HepG2 (cell line): ENCODE data around the gene STAT4. TPM values are rescaled to one million over a fixed set of nuclear protein-coding genes. Genes with fewer than 3 reads are reported as not detected.
A peak's percentile ranks its signal among the peaks of the same experiment; 100 is the strongest.

Experiments used
- ATAC-seq: fragments of 200-7000 bp; cut with Tn5 transposase; 3 replicates; pipeline ENCODE4 v1.9.1; 2020; ENCODE audit warnings: mild to moderate bottlenecking, moderate library complexity
- BruUV-seq: library from RNA; stranded (reverse); fragments of 400-500 nt; replicated peaks from 2 replicates; lab custom pipeline; 2021; lab: Mats Ljungman, UMichigan
- CTCF ChIA-PET: fragments of 300-600 bp; formaldehyde crosslinking; extraction: SDS; loops from one replicate; lab custom pipeline; 2021; ENCODE audit warnings: low total read pairs, inconsistent platforms, low intra/inter-chr PET ratio; lab: Yijun Ruan, JAX
- POLR2A ChIA-PET: fragments of 350-600 bp; sonication (Branson Sonifier 250); formaldehyde crosslinking; loops from one replicate; lab custom pipeline; 2020; ENCODE audit warnings: antibody characterized with exemption, inconsistent platforms; lab: Yijun Ruan, JAX
- DNase-seq: peaks from one replicate; pipeline ENCODE4 v3.0.0-alpha.2; 2015; ENCODE audit warnings: low spot score
- FAIRE-seq: peaks from 3 replicates; lab custom pipeline; 2011; peaks lifted over from hg19 to GRCh38; lab: Jason Lieb, UNC
- H2AFZ ChIP-seq: one replicate; pipeline ENCODE4 v1.6.1; 2011; ENCODE audit warnings: low read length, inconsistent platforms
- H3K27ac ChIP-seq: fragments of 300-600 bp; 3 replicates; pipeline ENCODE4 v1.8.0; 2011; ENCODE audit warnings: mixed run types, mild to moderate bottlenecking, mixed read lengths, low read length, inconsistent platforms; ENCODE audit not compliant: insufficient read depth; ENCODE audit errors: extremely low read length
- H3K27me3 ChIP-seq, 2 experiments: fragments of 200-600 bp in 1 of 2; 2 replicates in 1 of 2; 3 replicates in 1 of 2; pipeline versions ENCODE4 v1.6.0 to v1.8.0; 2011; ENCODE audit warnings: low read length in 2 of 2, mild to moderate bottlenecking in 2 of 2, moderate library complexity in 2 of 2, inconsistent platforms in 1 of 2; ENCODE audit not compliant: insufficient read depth in 2 of 2, control insufficient read depth in 1 of 2
- H3K36me3 ChIP-seq, 2 experiments: fragments of 200-600 bp in 1 of 2; replicated peaks in 1 of 2; 2 replicates in 1 of 2; 3 replicates in 1 of 2; pipeline versions ENCODE4 v1.5.1 to v1.8.0; 2011; ENCODE audit warnings: low read length in 2 of 2, inconsistent platforms in 1 of 2; ENCODE audit not compliant: insufficient read depth in 2 of 2, control insufficient read depth in 1 of 2
- H3K4me1 ChIP-seq: 2 replicates; pipeline ENCODE4 v1.5.1; 2012; ENCODE audit warnings: low read length, inconsistent platforms; ENCODE audit not compliant: insufficient read depth
- H3K4me2 ChIP-seq: 2 replicates; pipeline ENCODE4 v1.6.0; 2011; ENCODE audit warnings: low read depth, low read length, inconsistent platforms
- H3K4me3 ChIP-seq, 3 experiments: fragments of 200-600 bp in 1 of 3; sonication (generic), shearing (Covaris generic) in 1 of 3; replicated peaks in 1 of 3; 2 replicates each; pipeline ENCODE4 v1.5.1; 2011 to 2016; ENCODE audit warnings: low read length in 3 of 3, inconsistent platforms in 2 of 3, low read depth in 2 of 3, mild to moderate bottlenecking in 2 of 3, control low read depth in 1 of 3, mixed read lengths in 1 of 3; ENCODE audit not compliant: insufficient read depth in 1 of 3
- H3K79me2 ChIP-seq: one replicate; pipeline ENCODE4 v1.6.1; 2011; ENCODE audit warnings: low read length, inconsistent platforms; ENCODE audit not compliant: insufficient read depth
- H3K9ac ChIP-seq: 2 replicates; pipeline ENCODE4 v1.6.0; 2011; ENCODE audit warnings: mild to moderate bottlenecking, low read depth, low read length, inconsistent platforms; ENCODE audit not compliant: insufficient read depth
- H3K9me3 ChIP-seq: 2 replicates; pipeline ENCODE4 v1.5.1; 2012; ENCODE audit warnings: mild to moderate bottlenecking, low read length
- H4K20me1 ChIP-seq: 2 replicates; pipeline ENCODE4 v1.6.0; 2011; ENCODE audit warnings: inconsistent platforms, mild to moderate bottlenecking, low read length, moderate library complexity; ENCODE audit not compliant: insufficient read depth
- KLF6 ChIP-seq: IDR thresholded peaks from 2 replicates; pipeline ENCODE4 v1.8.0; 2016; ENCODE audit warnings: missing biosample characterization, missing genetic modification reagents
- RBFOX2 ChIP-seq: fragments of 200-400 bp; formaldehyde crosslinking; IDR thresholded peaks from 2 replicates; pipeline ENCODE4 v1.6.1; 2017; ENCODE audit warnings: low read depth, mild to moderate bottlenecking, low read length
- SMARCC2 ChIP-seq: fragments of 450-650 bp; IDR thresholded peaks from 2 replicates; pipeline ENCODE4 v1.6.1; 2017; ENCODE audit warnings: antibody characterized with exemption, mild to moderate bottlenecking
- TP53 ChIP-seq: sonication (generic); formaldehyde crosslinking; conservative IDR thresholded peaks from 2 replicates; pipeline ENCODE4 v1.4.0; 2020; ENCODE audit warnings: missing genetic modification reagents
- ZNF225 ChIP-seq: sonication (generic); formaldehyde crosslinking; IDR thresholded peaks from 2 replicates; pipeline ENCODE4 v1.4.0; 2020; ENCODE audit warnings: mild to moderate bottlenecking, missing genetic modification reagents
- WGBS: methylation state at CpG from one replicate; pipeline ENCODE4 v1.1.6; 2017; ENCODE audit warnings: low lambda C conversion rate; 5-methylcytosine and 5-hydroxymethylcytosine counted together
- in situ Hi-C: cut with HindIII; loops from 2 replicates; pipeline ENCODE4 v1.10.0; 2017; ENCODE audit warnings: low pct_unique_long_range_greater_than_20kb; ENCODE audit not compliant: extremely low pct_ligation_motif_present
- intact Hi-C: fragments of 100-400 bp; cut with micrococcal nuclease; formaldehyde crosslinking; loops from one replicate; pipeline ENCODE4 v1.10.0; 2022; ENCODE audit not compliant: unreplicated experiment
- polyA plus RNA-seq, 8 experiments: library from polyadenylated mRNA; depleted of rRNA in 3 of 8; stranded (reverse) in 7 of 8; unstranded in 1 of 8; fragments of >200 nt; fragmentation: Illumina TruSeq in 4 of 8; extraction: Trizol in 4 of 8; gene quantifications; 2 replicates each; pipeline versions ENCODE4 v1.2.1 to v1.2.3, GENCODE V29; 2011 to 2016; ENCODE audit warnings: low read depth in 4 of 8, missing spikeins in 1 of 8, mixed read lengths in 1 of 8; ENCODE audit not compliant: insufficient read depth in 1 of 8
- total RNA-seq, 5 experiments: library from RNA; depleted of rRNA; stranded (reverse); fragments of >200 nt; fragmentation: Illumina TruSeq; extraction: Trizol; gene quantifications; 2 replicates each; pipeline ENCODE4 v1.2.3, GENCODE V29; 2016; ENCODE audit warnings: low read depth in 1 of 5
- TF ChIP-seq, protein P1 (sequence below), 2 experiments: IDR thresholded peaks; 2 replicates each; pipeline ENCODE4 v1.6.1; 2011 to 2012; ENCODE audit warnings: low read length in 2 of 2, borderline replicate concordance in 1 of 2, low read depth in 1 of 2, mild to moderate bottlenecking in 1 of 2, moderate library complexity in 1 of 2

STAT4 gene
- total and polyA plus RNA-seq, 2 of the 13 experiments (the other 11 are each of a cell fraction or from before 2014, with no cell fraction given): 0.37 TPM; not detected in 1

DNA sequence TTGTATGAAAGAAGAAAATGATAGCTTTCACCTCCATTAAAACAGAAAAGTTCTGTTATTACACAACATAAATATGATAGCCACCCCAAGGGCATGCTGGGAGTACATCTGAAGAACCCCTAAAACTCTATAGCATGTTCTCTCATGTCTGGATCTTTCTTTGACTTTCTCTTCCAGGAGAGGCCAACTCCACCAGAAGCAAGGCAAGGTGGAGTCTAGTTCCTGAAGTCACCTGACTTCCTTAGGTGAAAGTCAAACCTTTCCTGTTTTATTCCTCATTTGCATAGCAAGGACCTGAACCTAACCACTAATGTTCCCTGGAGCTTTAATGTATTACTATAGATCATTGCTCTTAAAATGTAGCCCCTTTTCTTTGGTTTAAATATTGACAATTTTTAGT, 142.5 kb downstream of the STAT4 start (continued):
- TF ChIP-seq, protein P1, sequence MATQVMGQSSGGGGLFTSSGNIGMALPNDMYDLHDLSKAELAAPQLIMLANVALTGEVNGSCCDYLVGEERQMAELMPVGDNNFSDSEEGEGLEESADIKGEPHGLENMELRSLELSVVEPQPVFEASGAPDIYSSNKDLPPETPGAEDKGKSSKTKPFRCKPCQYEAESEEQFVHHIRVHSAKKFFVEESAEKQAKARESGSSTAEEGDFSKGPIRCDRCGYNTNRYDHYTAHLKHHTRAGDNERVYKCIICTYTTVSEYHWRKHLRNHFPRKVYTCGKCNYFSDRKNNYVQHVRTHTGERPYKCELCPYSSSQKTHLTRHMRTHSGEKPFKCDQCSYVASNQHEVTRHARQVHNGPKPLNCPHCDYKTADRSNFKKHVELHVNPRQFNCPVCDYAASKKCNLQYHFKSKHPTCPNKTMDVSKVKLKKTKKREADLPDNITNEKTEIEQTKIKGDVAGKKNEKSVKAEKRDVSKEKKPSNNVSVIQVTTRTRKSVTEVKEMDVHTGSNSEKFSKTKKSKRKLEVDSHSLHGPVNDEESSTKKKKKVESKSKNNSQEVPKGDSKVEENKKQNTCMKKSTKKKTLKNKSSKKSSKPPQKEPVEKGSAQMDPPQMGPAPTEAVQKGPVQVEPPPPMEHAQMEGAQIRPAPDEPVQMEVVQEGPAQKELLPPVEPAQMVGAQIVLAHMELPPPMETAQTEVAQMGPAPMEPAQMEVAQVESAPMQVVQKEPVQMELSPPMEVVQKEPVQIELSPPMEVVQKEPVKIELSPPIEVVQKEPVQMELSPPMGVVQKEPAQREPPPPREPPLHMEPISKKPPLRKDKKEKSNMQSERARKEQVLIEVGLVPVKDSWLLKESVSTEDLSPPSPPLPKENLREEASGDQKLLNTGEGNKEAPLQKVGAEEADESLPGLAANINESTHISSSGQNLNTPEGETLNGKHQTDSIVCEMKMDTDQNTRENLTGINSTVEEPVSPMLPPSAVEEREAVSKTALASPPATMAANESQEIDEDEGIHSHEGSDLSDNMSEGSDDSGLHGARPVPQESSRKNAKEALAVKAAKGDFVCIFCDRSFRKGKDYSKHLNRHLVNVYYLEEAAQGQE (IDR thresholded peaks at IDR 0.05; ENCODE audit: borderline replicate concordance in 1 of 2, low read depth in 1 of 2, low read length in 2 of 2): no peak
- no peak for TF ChIP-seq TP53 (CRISPR knock-in tag)
- no peak for TF ChIP-seq ZNF225 (CRISPR knock-in tag)
- TF ChIP-seq, all 625 proteins: peak for 0

DNA sequence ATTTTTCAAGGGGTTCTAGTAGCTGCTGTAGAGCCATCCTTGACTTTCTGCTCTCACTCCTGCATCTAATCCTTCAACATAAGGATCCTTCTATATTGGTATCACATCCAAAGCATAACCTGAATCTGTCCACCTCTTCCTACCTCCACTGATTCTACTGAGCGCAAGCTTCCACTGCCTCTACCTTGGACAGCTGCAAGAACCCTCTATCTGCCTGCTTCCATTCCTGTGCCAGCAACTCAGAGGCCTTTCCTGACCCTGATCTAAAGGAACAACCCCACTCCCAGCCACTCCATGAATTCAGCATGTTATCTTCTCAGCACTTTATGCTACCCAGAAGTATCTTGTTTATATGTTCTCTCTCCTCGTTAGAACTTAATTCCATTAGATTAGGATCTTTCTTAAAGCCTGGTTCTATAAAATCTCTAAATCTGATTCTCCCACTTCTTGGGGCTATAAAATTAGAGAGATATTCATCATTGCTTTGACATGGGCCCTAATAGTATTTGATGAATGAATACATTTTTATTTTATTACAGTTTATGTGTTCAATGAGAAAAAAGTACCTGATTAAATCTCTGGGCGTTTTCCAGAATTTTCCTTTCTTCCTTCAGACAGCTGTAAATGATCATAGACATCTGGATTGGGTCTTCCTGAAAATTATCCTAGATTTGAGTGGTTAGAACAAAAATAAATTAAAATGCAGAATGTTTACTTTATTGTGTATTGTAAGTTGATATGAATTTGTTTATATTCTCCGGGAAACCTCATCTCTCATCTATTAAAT, 143.6 kb downstream of the STAT4 start:
- DNase-seq: no peak
- Histone ChIP-seq H3K27me3 (no peaks in the 10 kb centered on the region), H4K20me1 (no peaks in the 10 kb centered on the region), H3K4me2 (no peak overlapping the region), H3K36me3 (peaks cover 25 to 82% of the 10 kb centered on the region in 2 experiments), H3K9me3 (no peaks in the 10 kb centered on the region), H3K27ac (no peak overlapping the region), H3K4me3 (no peak overlapping the region), H2AFZ (no peak overlapping the region), H3K79me2 (peaks cover 2% of the 10 kb centered on the region), H3K4me1 (peaks cover 6% of the 10 kb centered on the region; the same call in 1 of the 2 replicates), H3K9ac (no peak overlapping the region)
- in situ Hi-C loops (no loop called here), intact Hi-C loops (no loop called here)
- no peak for FAIRE-seq
- 96% methylated on average over 4 of the region's 4 CpGs for WGBS
- no TSS peak for BruUV-seq
- TF ChIP-seq KLF6 (CRISPR knock-in tag) (no peak), SMARCC2 (no peak), RBFOX2 (0 out of 2 replicates have a peak, but pooled peaks have one; percentile 8)
- ChIA-PET POLR2A (interaction anchor here (1.0 kb wide), 1 partner anchor 12 kb away, joined by 3 read pairs; no protein-coding TSS in a partner anchor), CTCF (no interaction called here)
- ATAC-seq: no peak
